ENCODE results near the gene ARPC1B.

ARPC1B gene

DNA sequence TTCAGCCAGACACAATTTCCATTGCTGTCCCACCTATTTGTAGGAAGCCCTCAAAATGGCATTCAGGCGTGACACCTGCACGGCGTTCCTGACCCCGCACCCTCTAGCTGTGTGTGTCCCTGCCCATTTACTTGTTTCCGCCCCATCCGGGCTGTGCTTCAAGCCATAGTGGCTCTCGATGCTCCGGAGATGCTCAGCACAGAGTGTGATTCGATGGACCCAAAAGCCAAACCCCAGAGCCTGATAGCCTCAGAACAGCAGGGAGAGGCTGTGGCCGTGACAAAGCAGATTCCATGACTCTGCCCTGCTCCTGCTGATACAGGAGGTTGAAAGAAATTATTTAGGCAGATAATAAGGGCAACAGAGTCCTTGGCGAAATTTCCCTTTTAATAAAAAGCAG lies 47.7 kb downstream of the ARPC1B start:
- TF ChIP-seq, protein P1, sequence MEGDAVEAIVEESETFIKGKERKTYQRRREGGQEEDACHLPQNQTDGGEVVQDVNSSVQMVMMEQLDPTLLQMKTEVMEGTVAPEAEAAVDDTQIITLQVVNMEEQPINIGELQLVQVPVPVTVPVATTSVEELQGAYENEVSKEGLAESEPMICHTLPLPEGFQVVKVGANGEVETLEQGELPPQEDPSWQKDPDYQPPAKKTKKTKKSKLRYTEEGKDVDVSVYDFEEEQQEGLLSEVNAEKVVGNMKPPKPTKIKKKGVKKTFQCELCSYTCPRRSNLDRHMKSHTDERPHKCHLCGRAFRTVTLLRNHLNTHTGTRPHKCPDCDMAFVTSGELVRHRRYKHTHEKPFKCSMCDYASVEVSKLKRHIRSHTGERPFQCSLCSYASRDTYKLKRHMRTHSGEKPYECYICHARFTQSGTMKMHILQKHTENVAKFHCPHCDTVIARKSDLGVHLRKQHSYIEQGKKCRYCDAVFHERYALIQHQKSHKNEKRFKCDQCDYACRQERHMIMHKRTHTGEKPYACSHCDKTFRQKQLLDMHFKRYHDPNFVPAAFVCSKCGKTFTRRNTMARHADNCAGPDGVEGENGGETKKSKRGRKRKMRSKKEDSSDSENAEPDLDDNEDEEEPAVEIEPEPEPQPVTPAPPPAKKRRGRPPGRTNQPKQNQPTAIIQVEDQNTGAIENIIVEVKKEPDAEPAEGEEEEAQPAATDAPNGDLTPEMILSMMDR (conservative IDR thresholded peaks at IDR 0.05; ENCODE audit: low read depth, low read length): no peak

DNA sequence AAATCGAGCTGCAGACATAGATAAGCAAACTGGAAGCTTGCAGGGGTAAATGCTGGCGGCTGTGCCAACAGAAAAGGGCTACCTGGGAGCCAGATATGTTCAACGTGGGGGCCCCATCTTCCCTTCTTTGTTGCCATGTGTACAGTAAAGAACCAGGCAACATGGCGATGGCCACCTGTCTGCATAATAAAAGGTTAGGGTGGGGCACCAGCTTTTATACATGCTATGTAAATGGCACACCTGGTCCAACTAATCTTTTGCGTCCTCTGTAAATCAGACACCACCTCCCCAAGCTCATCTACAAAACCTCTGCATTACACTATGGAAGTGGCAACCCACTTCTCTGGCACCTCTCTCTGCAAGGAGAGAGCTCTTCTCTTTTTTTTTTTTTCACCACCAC lies 48.1 kb downstream of the ARPC1B start:
- H3K79me2 ChIP-seq (ENCODE audit: insufficient read depth, low read depth): no peaks in the 10 kb centered on the region
- H4K20me1 ChIP-seq (ENCODE audit: insufficient read depth): no peaks in the 10 kb centered on the region
- no peak overlapping the region for H3K4me3 ChIP-seq (IDR thresholded peaks at IDR 0.05; ENCODE audit: insufficient read depth, low read depth, low read length)
- H3K9ac ChIP-seq: no peak overlapping the region
- H3K27ac ChIP-seq: no peak overlapping the region
- TF ChIP-seq, protein P1 (conservative IDR thresholded peaks at IDR 0.05; ENCODE audit: low read depth, low read length): no peak
- no peak overlapping the region for H3K4me2 ChIP-seq
- H3K27me3 ChIP-seq (ENCODE audit: insufficient read depth, low read depth): no peaks in the 10 kb centered on the region
- H3K4me1 ChIP-seq (ENCODE audit: low read depth, poor library complexity, severe bottlenecking): no peaks in the 10 kb centered on the region
- no peak overlapping the region for H2AFZ ChIP-seq (ENCODE audit: low read depth)
- H3K36me3 ChIP-seq (ENCODE audit: insufficient read depth): peaks cover 9% of the 10 kb centered on the region; the same call in 1 of the 2 replicates

More for the DNA sequence above, 47.7 kb downstream of the ARPC1B start:
- Histone ChIP-seq H3K4me3 (IDR thresholded peaks at IDR 0.05; ENCODE audit: insufficient read depth, low read depth, low read length) (no peak overlapping the region), H3K27ac (no peak overlapping the region; the same call in 1 of the 2 replicates), H3K36me3 (ENCODE audit: insufficient read depth) (peaks cover 9% of the 10 kb centered on the region; the same call in 1 of the 2 replicates), H3K27me3 (ENCODE audit: insufficient read depth, low read depth) (no peaks in the 10 kb centered on the region), H3K4me1 (ENCODE audit: low read depth, poor library complexity, severe bottlenecking) (no peaks in the 10 kb centered on the region), H3K79me2 (ENCODE audit: insufficient read depth, low read depth) (no peaks in the 10 kb centered on the region), H2AFZ (ENCODE audit: low read depth) (no peak overlapping the region), H4K20me1 (ENCODE audit: insufficient read depth) (no peaks in the 10 kb centered on the region), H3K9ac (no peak overlapping the region), H3K4me2 (no peak overlapping the region)

DNA sequence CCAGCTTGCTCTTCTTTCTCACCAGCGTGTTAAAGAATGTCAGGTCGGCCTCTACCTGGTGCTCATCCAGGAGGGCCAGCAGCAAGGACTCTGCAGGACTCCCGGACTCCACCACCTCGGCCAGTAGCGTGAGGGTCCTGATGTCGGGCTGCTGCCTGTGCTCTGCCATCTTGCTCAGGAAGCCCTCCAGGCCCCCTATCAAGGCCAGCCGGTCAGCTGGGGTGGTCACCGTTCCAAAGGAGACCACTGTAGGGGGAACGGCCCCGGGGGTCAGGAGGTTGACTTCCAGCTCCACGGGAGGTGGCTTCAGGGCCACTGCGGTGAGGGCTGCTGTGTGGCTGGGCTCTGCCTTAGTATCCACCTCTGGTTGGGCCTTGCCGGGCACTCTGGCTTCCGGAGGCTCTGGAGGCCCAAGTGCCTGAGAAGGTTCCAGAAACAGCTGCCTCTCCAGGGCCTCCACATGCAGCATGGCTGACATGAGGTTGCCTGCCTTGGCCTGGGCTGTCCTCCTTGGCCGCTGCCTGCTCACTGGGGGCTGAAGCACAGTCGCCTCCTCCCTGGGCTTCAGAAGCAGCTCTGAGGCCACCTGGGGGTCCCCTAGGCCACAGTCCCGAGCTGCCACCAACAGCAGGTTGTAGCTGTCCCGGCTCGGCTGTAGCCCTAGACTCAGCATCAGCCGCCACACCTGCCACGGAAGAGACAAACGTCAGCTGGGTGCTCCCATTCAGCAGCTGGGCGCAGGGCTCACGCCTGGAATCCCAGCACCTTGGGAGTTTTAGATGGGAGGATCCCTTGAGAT lies 50.6 kb downstream of the ARPC1B start:
- peaks cover 9% of the 10 kb centered on the region; the same call in 1 of the 2 replicates for H3K36me3 ChIP-seq (ENCODE audit: insufficient read depth)
- H2AFZ ChIP-seq (ENCODE audit: low read depth): no peak overlapping the region
- no peaks in the 10 kb centered on the region for H4K20me1 ChIP-seq (ENCODE audit: insufficient read depth)
- no peak overlapping the region for H3K27ac ChIP-seq
- no peak overlapping the region for H3K4me2 ChIP-seq
- H3K9ac ChIP-seq: no peak overlapping the region
- H3K4me1 ChIP-seq (ENCODE audit: low read depth, poor library complexity, severe bottlenecking): no peaks in the 10 kb centered on the region
- TF ChIP-seq, protein P1 (conservative IDR thresholded peaks at IDR 0.05; ENCODE audit: low read depth, low read length): no peak
- no peak overlapping the region for H3K4me3 ChIP-seq (IDR thresholded peaks at IDR 0.05; ENCODE audit: insufficient read depth, low read depth, low read length)
- H3K79me2 ChIP-seq (ENCODE audit: insufficient read depth, low read depth): no peaks in the 10 kb centered on the region
- no peaks in the 10 kb centered on the region for H3K27me3 ChIP-seq (ENCODE audit: insufficient read depth, low read depth)

DNA sequence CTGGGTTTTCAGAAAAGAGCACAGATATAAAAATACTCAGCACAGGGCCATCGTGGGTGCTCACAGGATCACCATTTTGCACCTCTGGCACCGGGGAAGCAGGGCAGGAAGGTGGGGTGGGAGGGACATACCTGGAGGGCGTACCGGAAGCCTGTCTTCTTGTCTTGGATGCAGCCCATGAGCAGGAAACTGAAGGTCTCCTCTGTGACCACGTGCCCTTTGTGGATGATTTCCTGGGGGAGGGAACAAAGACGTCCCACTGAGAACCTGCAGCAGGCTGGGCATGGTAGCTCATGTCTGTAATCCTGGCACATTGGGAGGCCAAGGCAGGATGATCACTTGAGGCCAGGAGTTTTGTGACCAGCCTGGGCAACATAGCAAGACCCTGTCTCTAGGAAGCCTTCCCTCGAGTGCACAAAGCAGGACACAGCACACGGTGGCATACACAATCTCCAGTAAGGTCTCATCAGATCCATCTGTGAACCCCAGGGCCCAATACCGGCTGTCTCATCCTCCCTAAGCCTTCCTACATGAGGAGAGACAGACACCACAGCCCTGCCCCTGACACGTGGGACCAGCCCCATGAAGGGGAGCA lies 54.5 kb downstream of the ARPC1B start:
- Histone ChIP-seq H3K4me2 (no peak overlapping the region), H3K4me1 (ENCODE audit: low read depth, poor library complexity, severe bottlenecking) (no peaks in the 10 kb centered on the region), H3K9ac (no peak overlapping the region), H3K27me3 (ENCODE audit: insufficient read depth, low read depth) (no peaks in the 10 kb centered on the region), H3K4me3 (IDR thresholded peaks at IDR 0.05; ENCODE audit: insufficient read depth, low read depth, low read length) (no peak overlapping the region), H3K27ac (no peak overlapping the region), H2AFZ (ENCODE audit: low read depth) (no peak overlapping the region), H3K79me2 (ENCODE audit: insufficient read depth, low read depth) (no peaks in the 10 kb centered on the region), H3K36me3 (ENCODE audit: insufficient read depth) (peaks cover 7% of the 10 kb centered on the region; the same call in 1 of the 2 replicates), H4K20me1 (ENCODE audit: insufficient read depth) (no peaks in the 10 kb centered on the region)
- TF ChIP-seq, protein P1 (conservative IDR thresholded peaks at IDR 0.05; ENCODE audit: low read depth, low read length): no peak
